Measurements from ENCODE around the gene MDGA2.

DNA sequence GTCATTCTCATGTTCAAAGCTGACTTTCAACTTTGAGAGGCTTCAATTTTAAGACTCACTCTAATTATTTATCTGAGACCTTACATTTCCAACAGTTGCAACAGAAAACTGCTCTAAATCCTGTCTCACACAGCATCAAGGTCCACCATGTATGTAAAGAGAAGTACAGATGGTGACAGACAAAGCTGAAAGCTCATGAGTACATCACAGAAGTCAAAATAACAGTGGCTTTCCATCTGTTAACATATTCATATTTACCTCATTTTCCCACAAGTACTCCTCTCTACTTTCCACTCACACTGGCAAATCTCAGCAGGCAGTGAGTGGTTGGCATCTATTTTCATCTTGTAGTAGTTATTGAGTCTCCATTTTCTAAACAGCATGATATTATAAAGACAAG is 192.0 kb downstream of the MDGA2 start:
- TF ChIP-seq, protein P1, sequence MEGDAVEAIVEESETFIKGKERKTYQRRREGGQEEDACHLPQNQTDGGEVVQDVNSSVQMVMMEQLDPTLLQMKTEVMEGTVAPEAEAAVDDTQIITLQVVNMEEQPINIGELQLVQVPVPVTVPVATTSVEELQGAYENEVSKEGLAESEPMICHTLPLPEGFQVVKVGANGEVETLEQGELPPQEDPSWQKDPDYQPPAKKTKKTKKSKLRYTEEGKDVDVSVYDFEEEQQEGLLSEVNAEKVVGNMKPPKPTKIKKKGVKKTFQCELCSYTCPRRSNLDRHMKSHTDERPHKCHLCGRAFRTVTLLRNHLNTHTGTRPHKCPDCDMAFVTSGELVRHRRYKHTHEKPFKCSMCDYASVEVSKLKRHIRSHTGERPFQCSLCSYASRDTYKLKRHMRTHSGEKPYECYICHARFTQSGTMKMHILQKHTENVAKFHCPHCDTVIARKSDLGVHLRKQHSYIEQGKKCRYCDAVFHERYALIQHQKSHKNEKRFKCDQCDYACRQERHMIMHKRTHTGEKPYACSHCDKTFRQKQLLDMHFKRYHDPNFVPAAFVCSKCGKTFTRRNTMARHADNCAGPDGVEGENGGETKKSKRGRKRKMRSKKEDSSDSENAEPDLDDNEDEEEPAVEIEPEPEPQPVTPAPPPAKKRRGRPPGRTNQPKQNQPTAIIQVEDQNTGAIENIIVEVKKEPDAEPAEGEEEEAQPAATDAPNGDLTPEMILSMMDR (IDR thresholded peaks at IDR 0.05), result no peak
- TF ChIP-seq GABPA (IDR thresholded peaks at IDR 0.05; ENCODE audit: low read depth) (no peak), RFX5 (IDR thresholded peaks at IDR 0.05; ENCODE audit: low read length) (no peak), RXRA (IDR thresholded peaks at IDR 0.05; ENCODE audit: borderline replicate concordance, low read depth) (no peak), MXI1 (IDR thresholded peaks at IDR 0.05; ENCODE audit: low read depth, low read length) (no peak), TCF12 (IDR thresholded peaks at IDR 0.05) (no peak)
- TF ChIP-seq, protein P2, sequence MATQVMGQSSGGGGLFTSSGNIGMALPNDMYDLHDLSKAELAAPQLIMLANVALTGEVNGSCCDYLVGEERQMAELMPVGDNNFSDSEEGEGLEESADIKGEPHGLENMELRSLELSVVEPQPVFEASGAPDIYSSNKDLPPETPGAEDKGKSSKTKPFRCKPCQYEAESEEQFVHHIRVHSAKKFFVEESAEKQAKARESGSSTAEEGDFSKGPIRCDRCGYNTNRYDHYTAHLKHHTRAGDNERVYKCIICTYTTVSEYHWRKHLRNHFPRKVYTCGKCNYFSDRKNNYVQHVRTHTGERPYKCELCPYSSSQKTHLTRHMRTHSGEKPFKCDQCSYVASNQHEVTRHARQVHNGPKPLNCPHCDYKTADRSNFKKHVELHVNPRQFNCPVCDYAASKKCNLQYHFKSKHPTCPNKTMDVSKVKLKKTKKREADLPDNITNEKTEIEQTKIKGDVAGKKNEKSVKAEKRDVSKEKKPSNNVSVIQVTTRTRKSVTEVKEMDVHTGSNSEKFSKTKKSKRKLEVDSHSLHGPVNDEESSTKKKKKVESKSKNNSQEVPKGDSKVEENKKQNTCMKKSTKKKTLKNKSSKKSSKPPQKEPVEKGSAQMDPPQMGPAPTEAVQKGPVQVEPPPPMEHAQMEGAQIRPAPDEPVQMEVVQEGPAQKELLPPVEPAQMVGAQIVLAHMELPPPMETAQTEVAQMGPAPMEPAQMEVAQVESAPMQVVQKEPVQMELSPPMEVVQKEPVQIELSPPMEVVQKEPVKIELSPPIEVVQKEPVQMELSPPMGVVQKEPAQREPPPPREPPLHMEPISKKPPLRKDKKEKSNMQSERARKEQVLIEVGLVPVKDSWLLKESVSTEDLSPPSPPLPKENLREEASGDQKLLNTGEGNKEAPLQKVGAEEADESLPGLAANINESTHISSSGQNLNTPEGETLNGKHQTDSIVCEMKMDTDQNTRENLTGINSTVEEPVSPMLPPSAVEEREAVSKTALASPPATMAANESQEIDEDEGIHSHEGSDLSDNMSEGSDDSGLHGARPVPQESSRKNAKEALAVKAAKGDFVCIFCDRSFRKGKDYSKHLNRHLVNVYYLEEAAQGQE (IDR thresholded peaks at IDR 0.05; ENCODE audit: low read depth, low read length), result no peak
- TF ChIP-seq, protein P3, sequence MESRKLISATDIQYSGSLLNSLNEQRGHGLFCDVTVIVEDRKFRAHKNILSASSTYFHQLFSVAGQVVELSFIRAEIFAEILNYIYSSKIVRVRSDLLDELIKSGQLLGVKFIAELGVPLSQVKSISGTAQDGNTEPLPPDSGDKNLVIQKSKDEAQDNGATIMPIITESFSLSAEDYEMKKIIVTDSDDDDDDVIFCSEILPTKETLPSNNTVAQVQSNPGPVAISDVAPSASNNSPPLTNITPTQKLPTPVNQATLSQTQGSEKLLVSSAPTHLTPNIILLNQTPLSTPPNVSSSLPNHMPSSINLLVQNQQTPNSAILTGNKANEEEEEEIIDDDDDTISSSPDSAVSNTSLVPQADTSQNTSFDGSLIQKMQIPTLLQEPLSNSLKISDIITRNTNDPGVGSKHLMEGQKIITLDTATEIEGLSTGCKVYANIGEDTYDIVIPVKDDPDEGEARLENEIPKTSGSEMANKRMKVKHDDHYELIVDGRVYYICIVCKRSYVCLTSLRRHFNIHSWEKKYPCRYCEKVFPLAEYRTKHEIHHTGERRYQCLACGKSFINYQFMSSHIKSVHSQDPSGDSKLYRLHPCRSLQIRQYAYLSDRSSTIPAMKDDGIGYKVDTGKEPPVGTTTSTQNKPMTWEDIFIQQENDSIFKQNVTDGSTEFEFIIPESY (IDR thresholded peaks at IDR 0.05; ENCODE audit: borderline replicate concordance, low read depth), result no peak

Data from SK-N-SH (cell line).